Suprapubic skin (tissue), 4 donors: ENCODE results near the gene DHX34.
"Not testable (repeated sequence)": the region's sequence is repeated elsewhere in the genome, so short reads cannot be mapped to it uniquely, and the experiment has no call there.

Experiments used
- POLR2A ChIP-seq, 2 donors: fragments of 450-650 bp; IDR thresholded peaks; one replicate each; pipeline ENCODE4 v1.6.1; 2017; ENCODE audit warnings: antibody characterized with exemption in 2 of 2, mild to moderate bottlenecking in 2 of 2, moderate library complexity in 2 of 2
- POLR2AphosphoS5 ChIP-seq, 3 donors: sonication (generic); formaldehyde crosslinking; IDR thresholded peaks; one replicate each; pipeline ENCODE4 v1.6.1; 2017; ENCODE audit warnings: antibody characterized with exemption in 3 of 3
- TF ChIP-seq, protein P1 (sequence below), 2 donors: fragments of 200-600 bp in 1 of 2; fragments of 450-650 bp in 1 of 2; sonication (generic) in 1 of 2; IDR thresholded peaks; one replicate each; pipeline ENCODE4 v1.5.1; 2016 to 2019; ENCODE audit warnings: antibody characterized with exemption in 2 of 2, mild to moderate bottlenecking in 1 of 2, moderate library complexity in 1 of 2

DNA sequence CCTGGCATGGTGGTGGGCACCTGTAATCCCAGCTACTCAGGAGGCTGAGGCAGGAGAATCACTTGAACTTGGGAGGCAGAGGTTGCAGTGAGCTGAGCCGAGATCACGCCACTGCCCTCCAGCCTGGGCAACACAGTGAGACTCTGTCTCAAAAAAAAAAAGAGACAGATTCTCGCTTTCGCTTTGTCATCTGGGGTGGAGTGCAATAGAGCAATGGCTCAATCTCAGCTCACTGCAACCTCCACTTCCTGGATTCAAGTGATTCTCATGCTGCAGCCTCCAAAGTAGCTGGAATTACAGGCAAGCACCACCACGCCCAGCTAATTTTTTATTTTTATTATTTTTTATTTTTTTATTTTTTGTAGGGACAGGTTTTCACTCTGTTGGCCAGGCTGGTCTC is 39.6 kb downstream of the DHX34 start:
- TF ChIP-seq, protein P1, sequence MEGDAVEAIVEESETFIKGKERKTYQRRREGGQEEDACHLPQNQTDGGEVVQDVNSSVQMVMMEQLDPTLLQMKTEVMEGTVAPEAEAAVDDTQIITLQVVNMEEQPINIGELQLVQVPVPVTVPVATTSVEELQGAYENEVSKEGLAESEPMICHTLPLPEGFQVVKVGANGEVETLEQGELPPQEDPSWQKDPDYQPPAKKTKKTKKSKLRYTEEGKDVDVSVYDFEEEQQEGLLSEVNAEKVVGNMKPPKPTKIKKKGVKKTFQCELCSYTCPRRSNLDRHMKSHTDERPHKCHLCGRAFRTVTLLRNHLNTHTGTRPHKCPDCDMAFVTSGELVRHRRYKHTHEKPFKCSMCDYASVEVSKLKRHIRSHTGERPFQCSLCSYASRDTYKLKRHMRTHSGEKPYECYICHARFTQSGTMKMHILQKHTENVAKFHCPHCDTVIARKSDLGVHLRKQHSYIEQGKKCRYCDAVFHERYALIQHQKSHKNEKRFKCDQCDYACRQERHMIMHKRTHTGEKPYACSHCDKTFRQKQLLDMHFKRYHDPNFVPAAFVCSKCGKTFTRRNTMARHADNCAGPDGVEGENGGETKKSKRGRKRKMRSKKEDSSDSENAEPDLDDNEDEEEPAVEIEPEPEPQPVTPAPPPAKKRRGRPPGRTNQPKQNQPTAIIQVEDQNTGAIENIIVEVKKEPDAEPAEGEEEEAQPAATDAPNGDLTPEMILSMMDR (IDR thresholded peaks at IDR 0.05), result not testable (repeated sequence)
- not testable (repeated sequence) for TF ChIP-seq POLR2A, POLR2AphosphoS5 (IDR thresholded peaks at IDR 0.05)
